A673 (cell line): ENCODE measurements around the gene EFHC1. TPM values are rescaled to one million over a fixed set of nuclear protein-coding genes. Genes with fewer than 3 reads are reported as not detected.

ENCODE experiments used
- BruUV-seq: library from RNA; stranded (reverse); fragments of 400-500 nt; replicated peaks from 2 replicates; lab custom pipeline; 2021; lab: Mats Ljungman, UMichigan
- CTCF ChIA-PET: fragments of 300-600 bp; sonication (Branson Sonifier 250); formaldehyde crosslinking; loops from one replicate; lab custom pipeline; 2022; ENCODE audit warnings: antibody characterized with exemption; lab: Charles Lee
- POLR2A ChIA-PET: fragments of 300-600 bp; sonication (Branson Sonifier 250); formaldehyde crosslinking; loops from one replicate; lab custom pipeline; 2022; ENCODE audit warnings: antibody characterized with exemption; ENCODE audit not compliant: low non-redundant PET; lab: Charles Lee
- DNase-seq: peaks from one replicate; pipeline ENCODE4 v3.0.0-alpha.2; 2015; ENCODE audit warnings: low spot score
- H3K27ac ChIP-seq: fragments of 200-600 bp; sonication (generic); 2 replicates; pipeline ENCODE4 v1.5.1; 2016; ENCODE audit warnings: mixed run types, low read depth, mild to moderate bottlenecking, mixed read lengths, antibody characterized with exemption, low read length; ENCODE audit not compliant: poor library complexity, severe bottlenecking
- H3K27me3 ChIP-seq: fragments of 200-600 bp; sonication (generic); replicated peaks from 2 replicates; pipeline ENCODE4 v1.6.1; 2017; ENCODE audit warnings: mixed run types, low read depth, mild to moderate bottlenecking, mixed read lengths, antibody characterized with exemption, low read length; ENCODE audit not compliant: insufficient read depth, poor library complexity
- H3K36me3 ChIP-seq: fragments of 200-600 bp; sonication (generic); 2 replicates; pipeline ENCODE4 v1.6.1; 2016; ENCODE audit warnings: mixed run types, mild to moderate bottlenecking, mixed read lengths, antibody characterized with exemption, low read length; ENCODE audit not compliant: insufficient read depth, poor library complexity, severe bottlenecking
- H3K4me1 ChIP-seq: fragments of 200-600 bp; sonication (generic); 2 replicates; pipeline ENCODE4 v1.6.1; 2017; ENCODE audit warnings: mixed run types, mild to moderate bottlenecking, mixed read lengths, antibody characterized with exemption, low read length; ENCODE audit not compliant: insufficient read depth, poor library complexity, severe bottlenecking
- H3K4me3 ChIP-seq: fragments of 200-600 bp; sonication (generic); 2 replicates; pipeline ENCODE4 v1.5.1; 2016; ENCODE audit warnings: low read depth, mixed run types, mild to moderate bottlenecking, mixed read lengths, low read length; ENCODE audit not compliant: poor library complexity, severe bottlenecking
- H3K9me3 ChIP-seq: fragments of 200-600 bp; sonication (generic); 2 replicates; pipeline ENCODE4 v1.6.1; 2016; ENCODE audit warnings: mixed run types, low read depth, mild to moderate bottlenecking, mixed read lengths, antibody characterized with exemption, low read length; ENCODE audit not compliant: poor library complexity, severe bottlenecking
- EZH2 ChIP-seq: fragments of 200-600 bp; sonication (generic); IDR thresholded peaks from 2 replicates; pipeline ENCODE4 v1.6.1; 2017; ENCODE audit warnings: borderline replicate concordance, low read depth, mild to moderate bottlenecking, mixed read lengths, antibody characterized with exemption, low read length; ENCODE audit not compliant: poor library complexity, severe bottlenecking
- intact Hi-C: fragments of 100-400 bp; cut with micrococcal nuclease; formaldehyde crosslinking; loops from one replicate; pipeline ENCODE4 v1.10.0; 2022; ENCODE audit not compliant: unreplicated experiment
- total RNA-seq: library from RNA; stranded (reverse); gene quantifications from 2 replicates; pipeline ENCODE4 v1.2.3, GENCODE V29; 2021
- TF ChIP-seq, protein P1 (sequence below): fragments of 300-800, 200-600 bp; sonication (generic); conservative IDR thresholded peaks from 2 replicates; pipeline ENCODE4 v1.5.1; 2017; ENCODE audit warnings: low read depth, mild to moderate bottlenecking, antibody characterized with exemption, low read length, moderate library complexity, mixed read lengths

The EFHC1 gene
- total RNA-seq, 1 experiment from 2014 or later = 16.9 TPM

DNA sequence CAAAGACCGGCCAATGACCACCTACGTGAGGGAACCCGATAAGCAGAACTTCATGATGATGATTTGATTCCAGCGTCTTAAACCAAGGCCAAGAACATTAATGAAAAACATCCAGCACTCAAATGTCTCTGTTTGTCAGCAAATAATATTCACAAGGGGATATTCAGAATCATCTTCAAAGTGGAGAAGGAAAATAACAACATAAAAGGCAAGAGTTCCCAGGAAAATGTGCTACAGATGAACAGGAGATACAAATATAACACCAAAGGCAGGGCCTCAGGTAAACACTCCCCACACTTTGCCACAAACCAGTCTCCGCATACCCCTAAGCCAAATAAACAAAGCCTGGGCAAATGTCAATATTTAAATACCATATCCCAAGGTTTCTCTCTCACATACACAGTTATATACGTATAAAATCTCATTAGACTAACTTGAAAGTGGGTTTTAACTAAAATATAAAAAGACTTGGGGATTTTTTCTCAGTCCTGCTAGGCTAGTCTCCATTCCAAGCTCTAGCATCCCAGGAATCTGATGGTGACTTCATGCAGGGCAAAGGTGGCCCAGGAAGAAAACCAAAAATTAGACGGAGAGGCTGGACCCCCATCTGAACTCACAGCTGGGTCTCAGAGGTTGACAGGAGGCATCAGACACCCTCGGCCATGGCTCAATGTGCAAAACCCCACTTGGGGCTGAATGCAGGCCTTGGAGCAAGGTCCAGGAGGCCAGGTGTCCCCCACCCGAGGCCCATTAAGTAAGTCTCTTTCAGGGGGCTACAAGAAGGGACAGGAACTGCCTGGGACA, 124.7 kb downstream of the EFHC1 start:
- H3K27me3 ChIP-seq = no peaks in the 10 kb centered on the region
- ChIA-PET CTCF (no interaction called here), POLR2A (no interaction called here)
- no peaks in the 10 kb centered on the region for H3K9me3 ChIP-seq
- H3K4me1 ChIP-seq = peaks cover 80% of the 10 kb centered on the region
- no peaks in the 10 kb centered on the region for H3K36me3 ChIP-seq
- intact Hi-C loops = no loop called here
- peak overlapping the region; percentile 41 for H3K27ac ChIP-seq
- H3K4me3 ChIP-seq = no peak overlapping the region
- TF ChIP-seq, protein P1, sequence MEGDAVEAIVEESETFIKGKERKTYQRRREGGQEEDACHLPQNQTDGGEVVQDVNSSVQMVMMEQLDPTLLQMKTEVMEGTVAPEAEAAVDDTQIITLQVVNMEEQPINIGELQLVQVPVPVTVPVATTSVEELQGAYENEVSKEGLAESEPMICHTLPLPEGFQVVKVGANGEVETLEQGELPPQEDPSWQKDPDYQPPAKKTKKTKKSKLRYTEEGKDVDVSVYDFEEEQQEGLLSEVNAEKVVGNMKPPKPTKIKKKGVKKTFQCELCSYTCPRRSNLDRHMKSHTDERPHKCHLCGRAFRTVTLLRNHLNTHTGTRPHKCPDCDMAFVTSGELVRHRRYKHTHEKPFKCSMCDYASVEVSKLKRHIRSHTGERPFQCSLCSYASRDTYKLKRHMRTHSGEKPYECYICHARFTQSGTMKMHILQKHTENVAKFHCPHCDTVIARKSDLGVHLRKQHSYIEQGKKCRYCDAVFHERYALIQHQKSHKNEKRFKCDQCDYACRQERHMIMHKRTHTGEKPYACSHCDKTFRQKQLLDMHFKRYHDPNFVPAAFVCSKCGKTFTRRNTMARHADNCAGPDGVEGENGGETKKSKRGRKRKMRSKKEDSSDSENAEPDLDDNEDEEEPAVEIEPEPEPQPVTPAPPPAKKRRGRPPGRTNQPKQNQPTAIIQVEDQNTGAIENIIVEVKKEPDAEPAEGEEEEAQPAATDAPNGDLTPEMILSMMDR = no peak
- TF ChIP-seq EZH2 = no peak
- no peak for DNase-seq
- no TSS peak for BruUV-seq

DNA sequence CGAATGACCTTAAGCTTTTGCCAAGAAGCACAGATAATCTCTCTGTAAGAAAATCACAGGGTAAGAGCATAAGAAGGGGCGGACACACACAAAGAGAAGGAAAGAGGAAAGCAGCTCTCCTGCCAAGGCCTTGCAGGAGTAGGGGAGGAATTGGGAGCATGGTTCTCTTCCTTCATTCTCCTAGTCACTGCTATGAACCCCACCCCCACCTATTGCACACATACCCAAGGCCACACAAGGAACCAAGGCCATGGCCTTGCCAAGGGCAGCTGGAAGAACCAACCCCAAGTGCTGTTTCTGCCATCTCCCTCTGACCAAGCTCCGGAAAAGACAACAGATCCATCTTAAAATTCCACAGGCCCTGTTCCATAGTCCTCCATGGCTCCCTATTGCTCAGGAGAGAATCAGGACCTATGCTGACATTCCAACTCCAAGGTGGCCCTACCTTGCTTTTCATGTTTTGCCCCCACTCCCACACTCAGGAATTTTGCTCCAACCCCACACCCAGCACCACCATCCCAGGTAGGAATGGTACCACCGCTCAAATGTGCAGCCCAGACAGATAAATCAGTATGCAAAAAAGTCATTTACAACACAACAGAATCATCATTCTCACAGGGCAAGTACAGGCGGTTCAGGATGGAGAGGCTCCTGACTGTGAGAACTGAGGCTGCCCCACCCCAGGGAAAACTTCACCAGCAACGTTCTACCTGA, 125.4 kb downstream of the EFHC1 start:
- no peak for TF ChIP-seq EZH2
- TF ChIP-seq, protein P1 = no peak
- no peaks in the 10 kb centered on the region for H3K27me3 ChIP-seq
- H3K36me3 ChIP-seq = no peaks in the 10 kb centered on the region
- intact Hi-C loops = no loop called here
- H3K9me3 ChIP-seq = no peaks in the 10 kb centered on the region
- BruUV-seq = no TSS peak
- H3K27ac ChIP-seq = no peak overlapping the region
- ChIA-PET POLR2A (no interaction called here), CTCF (no interaction called here)
- no peak for DNase-seq
- no peak overlapping the region for H3K4me3 ChIP-seq
- peaks cover 80% of the 10 kb centered on the region for H3K4me1 ChIP-seq

DNA sequence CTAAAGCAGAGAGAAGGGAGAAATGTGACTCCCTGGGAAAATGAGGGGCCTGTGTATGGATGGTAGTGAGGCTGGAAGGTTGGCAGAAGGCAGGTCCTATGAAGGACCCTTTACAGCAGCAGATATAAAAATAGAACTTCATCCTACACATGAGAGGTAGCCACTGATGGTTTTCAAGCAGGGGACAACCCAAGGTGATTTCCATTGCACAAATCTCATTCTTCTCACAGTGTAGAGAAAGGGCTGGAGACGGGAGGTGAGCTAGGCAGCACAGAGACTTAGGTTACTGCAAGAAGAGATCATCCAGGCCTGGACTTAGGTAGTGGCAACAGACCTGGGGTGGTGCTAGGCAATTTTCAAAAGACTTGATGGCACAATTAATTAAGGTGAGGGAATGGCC, 126.0 kb downstream of the EFHC1 start:
- POLR2A ChIA-PET = no interaction called here
- Histone ChIP-seq H3K4me3 (no peak overlapping the region), H3K9me3 (no peaks in the 10 kb centered on the region), H3K27ac (no peak overlapping the region), H3K36me3 (no peaks in the 10 kb centered on the region), H3K4me1 (peaks cover 80% of the 10 kb centered on the region), H3K27me3 (no peaks in the 10 kb centered on the region)
- TF ChIP-seq, protein P1 = no peak
- TF ChIP-seq EZH2 = no peak
- intact Hi-C loops = no loop called here
- CTCF ChIA-PET = no interaction called here
- DNase-seq = no peak
- BruUV-seq = no TSS peak
